ENCODE data around the gene PDE10A.
"Not testable (repeated sequence)": the region's sequence is repeated elsewhere in the genome, so short reads cannot be mapped to it uniquely, and the experiment has no call there.

PDE10A gene

GRCh38 chr6:165559632-165560031, 103.4 kb downstream of the PDE10A start:
- H3K4me1 ChIP-seq (ENCODE audit: insufficient read depth, low read length), result no peaks in the 10 kb centered on the region
- no peaks in the 10 kb centered on the region; the same call in 1 of the 2 replicates for H3K9me3 ChIP-seq (ENCODE audit: control insufficient read depth, insufficient read depth, low read length)
- no peaks in the 10 kb centered on the region for H3K36me3 ChIP-seq (ENCODE audit: insufficient read depth, low read length)
- H3K9ac ChIP-seq (ENCODE audit: low read depth, low read length), result no peak overlapping the region

- H3K9ac ChIP-seq (ENCODE audit: low read depth, low read length); H3K4me1 ChIP-seq (ENCODE audit: insufficient read depth, low read length); H3K36me3 ChIP-seq (ENCODE audit: insufficient read depth, low read length); H3K9me3 ChIP-seq (ENCODE audit: control insufficient read depth, insufficient read depth, low read length): not testable (repeated sequence)
Measured at GRCh38 chr6:165558097-165558496, 104.9 kb downstream of the PDE10A start.

GRCh38 chr6:165557674-165558073, 105.4 kb downstream of the PDE10A start:
- Histone ChIP-seq H3K36me3 (ENCODE audit: insufficient read depth, low read length) (no peaks in the 10 kb centered on the region), H3K9me3 (ENCODE audit: control insufficient read depth, insufficient read depth, low read length) (no peaks in the 10 kb centered on the region; the same call in 1 of the 2 replicates), H3K4me1 (ENCODE audit: insufficient read depth, low read length) (peaks cover 4% of the 10 kb centered on the region; the same call in 1 of the 2 replicates)

GRCh38 chr6:165556116-165556843, 106.8 kb downstream of the PDE10A start:
- Histone ChIP-seq H3K9me3 (ENCODE audit: control insufficient read depth, insufficient read depth, low read length) (no peaks in the 10 kb centered on the region; the same call in 1 of the 2 replicates), H3K9ac (ENCODE audit: low read depth, low read length) (no peak overlapping the region), H3K36me3 (ENCODE audit: insufficient read depth, low read length) (no peaks in the 10 kb centered on the region)

More at GRCh38 chr6:165557674-165558073, 105.4 kb downstream of the PDE10A start:
- H3K9ac ChIP-seq (ENCODE audit: low read depth, low read length), result no peak overlapping the region

GRCh38 chr6:165554644-165555043, 108.4 kb downstream of the PDE10A start:
- not testable (repeated sequence) for H3K9me3 ChIP-seq (ENCODE audit: control insufficient read depth, insufficient read depth, low read length); H3K9ac ChIP-seq (ENCODE audit: low read depth, low read length); H3K4me1 ChIP-seq (ENCODE audit: insufficient read depth, low read length); H3K36me3 ChIP-seq (ENCODE audit: insufficient read depth, low read length)

More at GRCh38 chr6:165556116-165556843, 106.8 kb downstream of the PDE10A start:
- H3K4me1 ChIP-seq (ENCODE audit: insufficient read depth, low read length), result peaks cover 8% of the 10 kb centered on the region; the same call in 1 of the 2 replicates

GRCh38 chr6:165552248-165552736, 110.7 kb downstream of the PDE10A start:
- no peaks in the 10 kb centered on the region for H3K36me3 ChIP-seq (ENCODE audit: insufficient read depth, low read length)
- H3K4me1 ChIP-seq (ENCODE audit: insufficient read depth, low read length), result peaks cover 8% of the 10 kb centered on the region; the same call in 1 of the 2 replicates
- no peaks in the 10 kb centered on the region for H3K9me3 ChIP-seq (ENCODE audit: control insufficient read depth, insufficient read depth, low read length)

GRCh38 chr6:165551828-165552227, 111.2 kb downstream of the PDE10A start:
- Histone ChIP-seq H3K9ac (ENCODE audit: low read depth, low read length) (no peak overlapping the region), H3K36me3 (ENCODE audit: insufficient read depth, low read length) (no peaks in the 10 kb centered on the region), H3K9me3 (ENCODE audit: control insufficient read depth, insufficient read depth, low read length) (no peaks in the 10 kb centered on the region), H3K4me1 (ENCODE audit: insufficient read depth, low read length) (peaks cover 8% of the 10 kb centered on the region; the same call in 1 of the 2 replicates)

More at GRCh38 chr6:165552248-165552736, 110.7 kb downstream of the PDE10A start:
- H3K9ac ChIP-seq (ENCODE audit: low read depth, low read length), result no peak overlapping the region

- H3K9me3 ChIP-seq (ENCODE audit: control insufficient read depth, insufficient read depth, low read length), result no peaks in the 10 kb centered on the region
- peaks cover 8% of the 10 kb centered on the region; the same call in 1 of the 2 replicates for H3K4me1 ChIP-seq (ENCODE audit: insufficient read depth, low read length)
- H3K36me3 ChIP-seq (ENCODE audit: insufficient read depth, low read length), result no peaks in the 10 kb centered on the region
- H3K9ac ChIP-seq (ENCODE audit: low read depth, low read length), result no peak overlapping the region
Measured at GRCh38 chr6:165548450-165548849, 114.6 kb downstream of the PDE10A start.

- Histone ChIP-seq H3K36me3 (ENCODE audit: insufficient read depth, low read length) (no peaks in the 10 kb centered on the region), H3K9ac (ENCODE audit: low read depth, low read length) (no peak overlapping the region), H3K9me3 (ENCODE audit: control insufficient read depth, insufficient read depth, low read length) (no peaks in the 10 kb centered on the region), H3K4me1 (ENCODE audit: insufficient read depth, low read length) (no peaks in the 10 kb centered on the region)
Measured at GRCh38 chr6:165545806-165546205, 117.2 kb downstream of the PDE10A start.

GRCh38 chr6:165543781-165544180, 119.3 kb downstream of the PDE10A start:
- no peaks in the 10 kb centered on the region for H3K4me1 ChIP-seq (ENCODE audit: insufficient read depth, low read length)
- no peaks in the 10 kb centered on the region for H3K36me3 ChIP-seq (ENCODE audit: insufficient read depth, low read length)
- no peaks in the 10 kb centered on the region for H3K9me3 ChIP-seq (ENCODE audit: control insufficient read depth, insufficient read depth, low read length)
- no peak overlapping the region for H3K9ac ChIP-seq (ENCODE audit: low read depth, low read length)

GRCh38 chr6:165536911-165537310, 126.1 kb downstream of the PDE10A start:
- Histone ChIP-seq H3K9ac (ENCODE audit: low read depth, low read length) (no peak overlapping the region), H3K4me1 (ENCODE audit: insufficient read depth, low read length) (no peaks in the 10 kb centered on the region), H3K9me3 (ENCODE audit: control insufficient read depth, insufficient read depth, low read length) (no peaks in the 10 kb centered on the region), H3K36me3 (ENCODE audit: insufficient read depth, low read length) (no peaks in the 10 kb centered on the region)

GRCh38 chr6:165519316-165519715, 143.7 kb downstream of the PDE10A start:
- Histone ChIP-seq H3K9me3 (ENCODE audit: control insufficient read depth, insufficient read depth, low read length) (no peaks in the 10 kb centered on the region), H3K9ac (ENCODE audit: low read depth, low read length) (no peak overlapping the region), H3K36me3 (ENCODE audit: insufficient read depth, low read length) (no peaks in the 10 kb centered on the region), H3K4me1 (ENCODE audit: insufficient read depth, low read length) (no peaks in the 10 kb centered on the region)

GRCh38 chr6:165515963-165516624, 146.9 kb downstream of the PDE10A start:
- H3K9ac ChIP-seq (ENCODE audit: low read depth, low read length), result no peak overlapping the region
- H3K36me3 ChIP-seq (ENCODE audit: insufficient read depth, low read length), result no peaks in the 10 kb centered on the region
- no peaks in the 10 kb centered on the region for H3K4me1 ChIP-seq (ENCODE audit: insufficient read depth, low read length)
- no peaks in the 10 kb centered on the region for H3K9me3 ChIP-seq (ENCODE audit: control insufficient read depth, insufficient read depth, low read length)

GRCh38 chr6:165514621-165515020, 148.4 kb downstream of the PDE10A start:
- Histone ChIP-seq H3K9me3 (ENCODE audit: control insufficient read depth, insufficient read depth, low read length) (no peaks in the 10 kb centered on the region), H3K9ac (ENCODE audit: low read depth, low read length) (no peak overlapping the region), H3K4me1 (ENCODE audit: insufficient read depth, low read length) (no peaks in the 10 kb centered on the region), H3K36me3 (ENCODE audit: insufficient read depth, low read length) (no peaks in the 10 kb centered on the region)

- no peaks in the 10 kb centered on the region for H3K4me1 ChIP-seq (ENCODE audit: insufficient read depth, low read length)
- no peaks in the 10 kb centered on the region for H3K9me3 ChIP-seq (ENCODE audit: control insufficient read depth, insufficient read depth, low read length)
- H3K36me3 ChIP-seq (ENCODE audit: insufficient read depth, low read length), result no peaks in the 10 kb centered on the region
- H3K9ac ChIP-seq (ENCODE audit: low read depth, low read length), result no peak overlapping the region
Measured at GRCh38 chr6:165511807-165512206, 151.2 kb downstream of the PDE10A start.

Measured in ES-I3 (cell line).